IMR-90 (cell line): ENCODE data around the gene GSTP1. TPM values are rescaled to one million over a fixed set of nuclear protein-coding genes. Genes with fewer than 3 reads are reported as not detected.
"Not testable (repeated sequence)": the region's sequence is repeated elsewhere in the genome, so short reads cannot be mapped to it uniquely, and the experiment has no call there.

Source experiments
- ATAC-seq: fragments of 200-7000 bp; cut with Tn5 transposase; 2 replicates; pipeline ENCODE4 v1.9.1; 2020; ENCODE audit warnings: low read depth, mild to moderate bottlenecking, moderate library complexity
- BruUV-seq: library from RNA; stranded (reverse); fragments of 400-500 nt; replicated peaks from 2 replicates; lab custom pipeline; 2021; lab: Mats Ljungman, UMichigan
- CTCF ChIA-PET: fragments of 300-600 bp; formaldehyde crosslinking; extraction: SDS; loops from one replicate; lab custom pipeline; 2021; ENCODE audit warnings: antibody characterized with exemption; lab: Yijun Ruan, JAX
- POLR2A ChIA-PET: fragments of 300-600 bp; sonication (Branson Sonifier 250); formaldehyde crosslinking; loops from one replicate; lab custom pipeline; 2022; ENCODE audit warnings: antibody characterized with exemption; ENCODE audit not compliant: unreplicated experiment; lab: Charles Lee
- DNase-seq: peaks from one replicate; pipeline ENCODE4 v3.0.0; 2013
- H2AFZ ChIP-seq: replicated peaks from 2 replicates; pipeline ENCODE3; 2013; ENCODE audit warnings: low read length, mild to moderate bottlenecking; ENCODE audit not compliant: poor library complexity
- H2AK5ac ChIP-seq: 2 replicates; pipeline ENCODE4 v1.6.1; 2013; ENCODE audit warnings: low read depth, low read length, inconsistent platforms
- H2AK9ac ChIP-seq: replicated peaks from 2 replicates; pipeline ENCODE3; 2013; ENCODE audit warnings: mild to moderate bottlenecking, low read depth, low read length, moderate library complexity; ENCODE audit not compliant: poor library complexity
- H2BK120ac ChIP-seq: 2 replicates; pipeline ENCODE4 v1.6.1; 2013; ENCODE audit warnings: low read depth, low read length, inconsistent platforms
- H2BK15ac ChIP-seq: 3 replicates; pipeline ENCODE4 v1.6.1; 2013; ENCODE audit warnings: low read depth, low read length, inconsistent platforms
- H2BK20ac ChIP-seq: 2 replicates; pipeline ENCODE4 v1.6.1; 2013; ENCODE audit warnings: low read depth, mild to moderate bottlenecking, inconsistent platforms, low read length, moderate library complexity
- H2BK5ac ChIP-seq: 2 replicates; pipeline ENCODE4 v1.6.1; 2013; ENCODE audit warnings: mild to moderate bottlenecking, low read depth, low read length, inconsistent platforms; ENCODE audit not compliant: poor library complexity, severe bottlenecking
- H3K14ac ChIP-seq: replicated peaks from 2 replicates; pipeline ENCODE4 v1.6.1; 2013; ENCODE audit warnings: low read depth, low read length, inconsistent platforms
- H3K18ac ChIP-seq: 2 replicates; pipeline ENCODE4 v1.6.1; 2013; ENCODE audit warnings: low read depth, low read length, control low read depth
- H3K23ac ChIP-seq: 2 replicates; pipeline ENCODE4 v1.6.1; 2013; ENCODE audit warnings: low read depth, low read length, inconsistent platforms
- H3K27ac ChIP-seq: 2 replicates; pipeline ENCODE4 v1.5.1; 2013; ENCODE audit warnings: mild to moderate bottlenecking, control low read depth, low read length; ENCODE audit not compliant: insufficient read depth
- H3K27me3 ChIP-seq: 2 replicates; pipeline ENCODE4 v1.6.1; 2013; ENCODE audit warnings: low read length; ENCODE audit not compliant: control insufficient read depth, insufficient read depth
- H3K36me3 ChIP-seq: 2 replicates; pipeline ENCODE4 v1.6.1; 2013; ENCODE audit warnings: low read length, mixed read lengths; ENCODE audit not compliant: control insufficient read depth, insufficient read depth
- H3K4ac ChIP-seq: 2 replicates; pipeline ENCODE4 v1.6.1; 2013; ENCODE audit warnings: low read depth, low read length, inconsistent platforms
- H3K4me1 ChIP-seq: 2 replicates; pipeline ENCODE4 v1.6.1; 2013; ENCODE audit warnings: low read length, mixed read lengths; ENCODE audit not compliant: control insufficient read depth, insufficient read depth
- H3K4me2 ChIP-seq: 2 replicates; pipeline ENCODE4 v1.6.1; 2013; ENCODE audit warnings: low read depth, mild to moderate bottlenecking, control low read depth, low read length, moderate library complexity
- H3K4me3 ChIP-seq: 2 replicates; pipeline ENCODE4 v1.5.1; 2013; ENCODE audit warnings: low read depth, mild to moderate bottlenecking, control low read depth, low read length, moderate library complexity; ENCODE audit not compliant: insufficient read depth
- H3K56ac ChIP-seq: 2 replicates; pipeline ENCODE4 v1.6.1; 2013; ENCODE audit warnings: low read length, inconsistent platforms; ENCODE audit not compliant: insufficient read depth; ENCODE audit errors: extremely low read depth
- H3K79me1 ChIP-seq, 2 experiments: 2 replicates each; pipeline ENCODE4 v1.6.1; 2013; ENCODE audit warnings: low read length in 2 of 2, inconsistent platforms in 1 of 2, low read depth in 1 of 2
- H3K9ac ChIP-seq: 2 replicates; pipeline ENCODE4 v1.6.1; 2013; ENCODE audit warnings: low read depth, low read length, control low read depth
- H3K9me1 ChIP-seq: 2 replicates; pipeline ENCODE4 v1.6.1; 2013; ENCODE audit warnings: low read length, inconsistent platforms; ENCODE audit not compliant: insufficient read depth
- H3K9me3 ChIP-seq: 2 replicates; pipeline ENCODE4 v1.6.1; 2013; ENCODE audit warnings: low read length; ENCODE audit not compliant: control insufficient read depth, insufficient read depth
- H4K20me1 ChIP-seq: 2 replicates; pipeline ENCODE4 v1.6.1; 2013; ENCODE audit warnings: low read length, inconsistent platforms; ENCODE audit not compliant: insufficient read depth
- H4K5ac ChIP-seq: 2 replicates; pipeline ENCODE4 v1.6.1; 2013; ENCODE audit warnings: mild to moderate bottlenecking, low read depth, low read length, control low read depth
- H4K8ac ChIP-seq, 2 experiments: 2 replicates each; pipeline ENCODE4 v1.6.1; 2013; ENCODE audit warnings: low read depth in 2 of 2, low read length in 2 of 2, control low read depth in 1 of 2, inconsistent platforms in 1 of 2
- H4K91ac ChIP-seq: 2 replicates; pipeline ENCODE4 v1.6.1; 2013; ENCODE audit warnings: low read depth, low read length, inconsistent platforms; ENCODE audit not compliant: insufficient read depth
- WGBS, 2 experiments: methylation state at CpG; one replicate each; pipeline versions ENCODE4 v1.1.5 to v1.1.7; 2013; ENCODE audit warnings: missing lambda C conversion rate in 2 of 2; ENCODE audit not compliant: insufficient read length in 1 of 2; ENCODE audit errors: extremely low coverage in 2 of 2; 5-methylcytosine and 5-hydroxymethylcytosine counted together
- dilution Hi-C: fragments of 300-500 bp; cut with HindIII; formaldehyde crosslinking; loops from one replicate; pipeline ENCODE4 v1.14.3; 2018; ENCODE audit warnings: low sequenced_read_pairs; ENCODE audit not compliant: unreplicated experiment
- in situ Hi-C: fragments of 300-500 bp; cut with MboI; formaldehyde crosslinking; loops from 3 replicates; pipeline ENCODE4 v1.14.3; 2019; ENCODE audit warnings: low sequenced_read_pairs, inconsistent platforms, mixed read lengths
- intact Hi-C: fragments of 100-400 bp; cut with micrococcal nuclease; formaldehyde crosslinking; loops from 2 replicates; pipeline ENCODE4 v1.10.0; 2022
- polyA plus RNA-seq, 3 experiments: library from polyadenylated mRNA; depleted of rRNA; stranded (reverse); fragments of >200 nt; gene quantifications; 2 replicates each; pipeline ENCODE4 v1.2.3, GENCODE V29; 2012; ENCODE audit warnings: low replicate concordance in 1 of 3
- total RNA-seq: library from RNA; depleted of rRNA; stranded (reverse); fragments of >200 nt; gene quantifications from 2 replicates; pipeline ENCODE4 v1.2.3, GENCODE V29; 2012

Gene GSTP1
- total and polyA plus RNA-seq, 2 of the 4 experiments (the other 2 are of a cell fraction), result 947 to 1,539 TPM

- CTCF ChIA-PET, result interaction anchor here (1.6 kb wide), 1 partner anchor 12 kb away, joined by 5 read pairs; no protein-coding TSS in a partner anchor
- not testable (repeated sequence) for H3K56ac ChIP-seq, H3K27ac ChIP-seq
Observed at GRCh38 chr11:67626131-67626833, 42.7 kb downstream of the GSTP1 start.

More at GRCh38 chr11:67626131-67626833, 42.7 kb downstream of the GSTP1 start:
- H4K5ac ChIP-seq, H2BK5ac ChIP-seq, H3K9me1 ChIP-seq, BruUV-seq, H3K79me1 ChIP-seq, H2BK20ac ChIP-seq, intact Hi-C loops, H2BK120ac ChIP-seq, in situ Hi-C loops, H2BK15ac ChIP-seq, H3K18ac ChIP-seq, H3K4me2 ChIP-seq, H2AFZ ChIP-seq, H3K14ac ChIP-seq, H3K4me3 ChIP-seq, H3K27me3 ChIP-seq, H3K9ac ChIP-seq, H2AK9ac ChIP-seq, H3K23ac ChIP-seq, H3K9me3 ChIP-seq, H2AK5ac ChIP-seq, H4K8ac ChIP-seq, dilution Hi-C loops, DNase-seq, H3K4me1 ChIP-seq, H3K4ac ChIP-seq, ATAC-seq, H4K91ac ChIP-seq, POLR2A ChIA-PET, H4K20me1 ChIP-seq, H3K36me3 ChIP-seq: not testable (repeated sequence)
- no CpG with 5 or more reads among the region's 10 CpGs for WGBS, 2 experiments
